Measurements from ENCODE around the gene TPSG1.
A peak's percentile ranks its signal among the peaks of the same experiment; 100 is the strongest.

TPSG1 gene

DNA sequence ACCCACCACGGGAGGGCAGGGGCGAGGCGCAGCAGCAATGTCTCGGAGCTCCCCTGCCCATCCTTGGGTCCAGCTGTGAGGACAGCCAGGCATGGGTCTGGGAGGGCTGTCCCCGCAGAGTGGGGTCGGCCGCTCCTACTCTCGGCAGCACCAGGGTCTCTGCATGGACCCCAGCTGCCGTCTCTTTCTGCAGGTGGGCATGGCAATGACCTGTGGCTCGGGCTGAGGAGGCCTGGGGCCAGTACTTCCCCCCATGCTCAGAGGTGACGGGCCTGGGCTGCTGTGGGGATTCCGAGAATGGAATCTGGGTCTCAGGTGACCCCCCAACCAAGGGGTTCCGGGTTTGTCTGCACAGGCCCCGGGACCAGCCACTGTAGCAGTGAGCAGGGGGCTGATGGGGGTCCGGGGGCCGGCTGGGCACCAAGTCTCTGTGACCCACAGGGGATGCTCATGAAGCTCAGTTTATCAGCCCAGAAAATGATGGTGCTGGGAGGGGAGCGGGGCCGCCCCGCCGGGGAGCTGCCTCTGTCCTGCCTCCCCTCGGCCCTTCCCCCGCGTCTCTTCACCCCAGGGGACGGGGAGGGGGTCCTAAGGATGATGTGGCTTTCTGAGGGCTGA is 48.7 kb downstream of the TPSG1 start:
- no peak for DNase-seq

- no peak for DNase-seq
Observed at GRCh38 chr16:1175566-1176279, 49.3 kb downstream of the TPSG1 start.

- peak; percentile 37 for DNase-seq
Observed at GRCh38 chr16:1174477-1175357, 50.4 kb downstream of the TPSG1 start.

DNA sequence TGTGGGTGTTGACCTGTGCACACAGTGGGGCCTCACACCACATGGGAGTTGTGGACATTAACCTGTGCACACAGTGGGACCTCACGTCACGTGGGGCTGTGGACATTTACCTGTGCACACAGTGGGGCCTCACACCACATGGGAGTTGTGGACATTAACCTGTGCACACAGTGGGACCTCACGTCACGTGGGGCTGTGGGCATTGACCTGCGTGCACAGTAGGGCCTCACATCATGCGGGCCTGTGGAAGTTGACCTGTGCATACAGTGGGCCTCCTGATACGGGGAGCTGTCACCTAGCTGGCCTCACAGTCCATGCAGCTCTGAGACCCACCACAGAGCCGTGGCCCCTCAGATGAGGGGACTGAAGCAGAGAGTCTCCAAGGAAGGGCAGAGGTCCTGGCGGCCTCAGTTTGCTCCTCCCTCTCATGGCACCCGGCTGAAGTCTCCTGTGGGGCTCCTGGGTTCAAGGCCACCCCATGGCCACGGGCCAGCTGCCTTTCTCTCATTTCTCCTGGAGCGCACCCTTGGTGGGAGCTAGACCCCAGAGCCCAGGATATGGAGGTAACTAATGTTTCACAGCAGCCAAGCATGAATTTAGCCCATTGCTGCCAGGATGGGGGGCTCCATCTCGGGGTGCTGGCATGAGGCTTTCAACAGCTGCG is 51.1 kb downstream of the TPSG1 start:
- no peak for DNase-seq

DNA sequence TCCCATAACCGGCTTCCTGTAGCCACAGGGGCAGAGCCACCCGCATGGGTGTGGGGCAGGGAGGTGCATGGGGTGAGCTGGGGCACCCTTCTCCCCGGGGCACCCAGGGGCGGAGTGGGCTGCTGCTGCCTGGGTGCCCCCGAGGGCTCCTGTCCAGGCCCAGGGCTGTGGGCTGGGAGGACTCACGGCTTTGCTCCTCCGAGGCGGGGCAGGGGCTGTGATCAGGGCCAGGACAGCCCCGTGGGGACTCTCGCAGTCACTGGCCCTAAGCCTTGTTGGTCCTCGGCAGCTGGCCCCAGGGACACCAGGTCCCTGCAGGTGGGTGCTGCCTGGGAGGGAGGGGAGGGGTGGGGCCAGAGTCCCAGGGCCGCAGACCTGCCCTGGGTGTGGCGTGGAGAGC is 52.4 kb downstream of the TPSG1 start:
- no peak for DNase-seq

GRCh38 chr16:1171854-1172428 is 53.1 kb downstream of the TPSG1 start:
- DNase-seq, result no peak

Measured in fibroblast of skin of scalp (primary cell).